Lower lobe of right lung (tissue), 2 donors: Measurements from ENCODE around the gene IQCN. TPM values are rescaled to one million over a fixed set of nuclear protein-coding genes. Genes with fewer than 3 reads are reported as not detected.
A peak's percentile ranks its signal among the peaks of the same experiment; 100 is the strongest.

ENCODE experiments used
- ATAC-seq, 2 donors: fragments of 200-7000 bp; cut with Tn5 transposase; one replicate each; pipeline ENCODE4 v1.9.1; 2020 to 2022; ENCODE audit warnings: mild to moderate bottlenecking in 2 of 2, moderate library complexity in 2 of 2
- DNase-seq: peaks from one replicate; pipeline ENCODE4 v3.0.0-alpha.2; 2020
- H3K27ac ChIP-seq: fragments of 200-600 bp; one replicate; pipeline ENCODE4 v1.8.0; 2022
- H3K27me3 ChIP-seq: fragments of 200-600 bp; one replicate; pipeline ENCODE4 v1.8.0; 2022; ENCODE audit warnings: low read depth
- H3K36me3 ChIP-seq: fragments of 200-600 bp; one replicate; pipeline ENCODE4 v1.8.0; 2022; ENCODE audit warnings: mild to moderate bottlenecking
- H3K4me1 ChIP-seq: fragments of 200-600 bp; one replicate; pipeline ENCODE4 v1.8.0; 2022
- H3K4me3 ChIP-seq: fragments of 200-600 bp; one replicate; pipeline ENCODE4 v1.8.0; 2022; ENCODE audit warnings: mild to moderate bottlenecking
- H3K9me3 ChIP-seq: fragments of 200-600 bp; one replicate; pipeline ENCODE4 v1.8.0; 2022
- intact Hi-C: fragments of 100-400 bp; cut with DNase I; formaldehyde crosslinking; loops from one replicate; pipeline ENCODE4 v1.11.0; 2022
- total RNA-seq: library from RNA; stranded (reverse); fragmentation: NEBNext Ultra II Directional; extraction: Animal tissue kit (Norgen Biotek cat#: 25700); gene quantifications from one replicate; pipeline ENCODE4 v1.2.1, GENCODE V29; 2021
- TF ChIP-seq, protein P1 (sequence below): fragments of 200-600 bp; IDR thresholded peaks from one replicate; pipeline ENCODE4 v1.8.0; 2022; ENCODE audit warnings: antibody characterized with exemption, mild to moderate bottlenecking
- donor health status: DM: no; HTN: yes; CAD: no; lungs with severe emphysema.

IQCN gene
- total RNA-seq, 1 donor from 2014 or later, result 4.1 TPM

DNA sequence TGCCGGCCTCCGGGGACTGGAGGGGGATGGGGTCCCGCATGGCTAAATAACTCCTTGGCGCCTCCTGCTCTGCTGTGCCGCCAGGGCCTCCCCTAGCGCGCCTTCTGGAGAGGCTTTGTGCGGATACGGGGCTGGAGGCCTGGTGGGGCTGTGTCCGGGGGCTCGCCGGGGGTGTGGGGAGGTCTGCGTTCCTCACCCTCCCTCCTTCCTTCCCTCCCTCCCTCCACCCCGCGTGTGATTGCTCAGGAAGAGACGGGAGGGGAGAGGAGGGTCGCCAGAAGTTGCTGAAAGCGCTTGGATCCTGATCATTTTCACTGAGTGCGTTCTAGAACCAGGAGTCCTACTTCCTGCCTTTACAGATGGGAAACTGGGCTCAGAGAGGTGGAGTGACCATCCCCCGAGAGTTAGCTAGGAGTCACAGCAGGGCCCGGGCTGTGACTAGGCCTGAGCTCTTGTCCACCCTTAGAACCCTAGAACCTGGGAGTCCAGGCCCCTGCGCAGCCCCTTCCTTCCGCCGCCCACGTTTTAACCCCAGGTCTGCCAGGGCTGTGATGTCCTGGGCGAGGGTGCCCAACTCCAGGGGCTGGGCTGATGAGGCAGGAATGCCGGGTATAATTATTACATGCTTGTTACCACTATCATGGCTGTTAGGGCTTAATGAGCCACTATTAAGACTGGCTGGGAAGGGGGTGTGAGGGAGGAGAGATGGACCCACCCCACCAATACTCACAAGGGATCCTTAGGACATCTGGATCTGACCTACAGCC, 8.0 kb upstream of the IQCN start:
- no peak for DNase-seq
- intact Hi-C loops, result no loop called here
- peak overlapping the region; percentile 59 for H3K4me3 ChIP-seq

DNA sequence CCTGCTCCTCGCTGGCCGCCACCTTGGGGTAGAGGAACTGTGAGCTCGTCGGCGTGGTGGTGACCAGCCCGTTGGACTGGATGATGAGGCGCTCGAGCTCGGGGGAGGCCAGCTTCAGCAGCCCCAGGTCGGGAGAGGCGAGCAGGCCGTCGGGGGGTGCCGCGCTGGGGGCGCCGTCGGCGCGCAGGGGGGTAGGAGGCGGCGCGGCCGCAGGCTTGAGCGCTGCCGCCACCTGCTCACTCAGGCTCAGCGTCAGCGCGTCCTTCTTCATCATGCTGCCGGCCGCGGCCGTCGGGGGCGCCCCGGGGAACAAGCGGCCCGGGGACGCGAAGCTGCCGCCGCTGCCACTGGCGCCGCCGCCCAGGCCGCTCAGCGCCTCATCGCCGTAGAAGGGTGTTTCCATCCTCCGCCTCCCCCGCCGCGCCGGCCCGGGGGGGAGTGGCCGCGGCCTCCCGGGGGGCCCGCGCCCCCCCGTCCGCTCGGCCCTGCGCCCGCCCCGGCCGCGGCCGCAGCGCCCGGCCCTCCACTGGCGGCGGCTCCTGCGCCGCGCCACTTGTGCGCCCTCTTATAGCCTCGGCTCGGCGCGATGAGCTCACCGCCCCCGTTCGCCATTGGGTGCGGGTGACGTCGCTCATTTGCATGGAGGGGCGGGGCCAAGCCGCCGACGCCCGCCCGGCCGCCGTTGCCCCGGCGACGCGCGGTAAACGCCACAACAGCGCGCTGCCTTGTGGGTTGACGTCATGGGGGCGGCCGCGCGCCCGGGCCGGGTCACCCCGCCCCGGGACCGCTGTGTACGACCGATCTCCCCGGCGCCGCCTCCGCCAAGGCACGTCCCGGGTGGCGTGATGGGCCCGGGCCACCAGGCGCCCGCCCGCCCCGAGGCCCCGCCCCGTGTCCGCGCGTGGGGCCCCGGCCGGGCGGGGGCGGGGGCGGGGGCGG, 7.1 kb upstream of the IQCN start, which contains the start of gene JUND:
Gene JUND (minus strand): TSS at position 541 of the 939 bp plus-strand sequence. CDS start 138 bp downstream, at position 403.
- DNase-seq (peak; percentile 99), ATAC-seq (peak; percentile 78 to 86)
- intact Hi-C loops, result no loop called here
- Histone ChIP-seq H3K9me3 (no peaks in the 10 kb centered on the region), H3K36me3 (peaks cover 27% of the 10 kb centered on the region), H3K27me3 (no peaks in the 10 kb centered on the region), H3K27ac (peak within 1 kb of the TSS; percentile 100), H3K4me1 (peaks cover 40% of the 10 kb centered on the region), H3K4me3 (peak within 1 kb of the TSS; percentile 97)
- TF ChIP-seq, protein P1, sequence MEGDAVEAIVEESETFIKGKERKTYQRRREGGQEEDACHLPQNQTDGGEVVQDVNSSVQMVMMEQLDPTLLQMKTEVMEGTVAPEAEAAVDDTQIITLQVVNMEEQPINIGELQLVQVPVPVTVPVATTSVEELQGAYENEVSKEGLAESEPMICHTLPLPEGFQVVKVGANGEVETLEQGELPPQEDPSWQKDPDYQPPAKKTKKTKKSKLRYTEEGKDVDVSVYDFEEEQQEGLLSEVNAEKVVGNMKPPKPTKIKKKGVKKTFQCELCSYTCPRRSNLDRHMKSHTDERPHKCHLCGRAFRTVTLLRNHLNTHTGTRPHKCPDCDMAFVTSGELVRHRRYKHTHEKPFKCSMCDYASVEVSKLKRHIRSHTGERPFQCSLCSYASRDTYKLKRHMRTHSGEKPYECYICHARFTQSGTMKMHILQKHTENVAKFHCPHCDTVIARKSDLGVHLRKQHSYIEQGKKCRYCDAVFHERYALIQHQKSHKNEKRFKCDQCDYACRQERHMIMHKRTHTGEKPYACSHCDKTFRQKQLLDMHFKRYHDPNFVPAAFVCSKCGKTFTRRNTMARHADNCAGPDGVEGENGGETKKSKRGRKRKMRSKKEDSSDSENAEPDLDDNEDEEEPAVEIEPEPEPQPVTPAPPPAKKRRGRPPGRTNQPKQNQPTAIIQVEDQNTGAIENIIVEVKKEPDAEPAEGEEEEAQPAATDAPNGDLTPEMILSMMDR, result no peak

More for the DNA sequence above, 8.0 kb upstream of the IQCN start:
- no peaks in the 10 kb centered on the region for H3K27me3 ChIP-seq
- ATAC-seq, result peak; percentile 0 to 4
- H3K36me3 ChIP-seq, result peaks cover 22% of the 10 kb centered on the region
- H3K9me3 ChIP-seq, result no peaks in the 10 kb centered on the region
- TF ChIP-seq, protein P1, result no peak
- peak overlapping the region; percentile 100 for H3K27ac ChIP-seq
- peaks cover 35% of the 10 kb centered on the region for H3K4me1 ChIP-seq

DNA sequence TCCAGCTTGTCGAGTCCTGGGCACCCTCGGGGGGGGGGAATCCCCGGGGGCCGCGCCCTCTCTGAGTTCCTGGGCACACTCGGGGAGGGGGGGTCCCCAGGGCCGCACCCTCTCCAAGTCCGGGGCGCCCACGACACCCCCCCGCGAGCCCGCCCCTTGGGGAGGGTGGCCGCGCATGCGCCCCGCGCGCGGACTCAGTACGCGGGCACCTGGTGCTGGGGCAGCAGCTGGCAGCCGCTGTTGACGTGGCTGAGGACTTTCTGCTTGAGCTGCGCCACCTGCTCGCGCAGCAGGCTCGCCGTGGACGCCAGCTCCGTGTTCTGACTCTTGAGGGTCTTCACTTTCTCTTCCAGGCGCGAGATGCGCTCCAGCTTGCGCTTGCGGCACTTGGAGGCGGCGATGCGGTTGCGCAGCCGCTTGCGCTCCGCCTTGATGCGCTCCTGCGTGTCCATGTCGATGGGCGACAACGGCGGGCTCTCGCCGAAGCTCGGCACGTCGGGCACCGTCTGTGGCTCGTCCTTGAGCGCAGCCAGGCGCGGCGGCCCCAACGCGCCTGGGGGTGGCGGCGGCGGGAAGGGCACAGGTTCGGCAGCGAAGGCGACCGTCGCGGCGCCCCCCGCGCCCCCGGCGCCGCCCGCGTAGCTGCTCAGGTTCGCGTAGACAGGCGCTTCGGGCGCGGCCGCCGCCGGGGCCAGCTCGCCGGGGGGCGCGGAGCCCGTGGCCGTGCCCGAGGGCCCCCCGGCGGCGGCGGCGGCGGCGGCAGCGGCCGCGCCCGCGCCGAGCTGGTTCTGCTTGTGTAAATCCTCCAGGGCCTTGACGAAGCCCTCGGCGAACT, 6.2 kb upstream of the IQCN start:
- DNase-seq (peak; percentile 90), ATAC-seq (peak; percentile 37 to 67)
- no peaks in the 10 kb centered on the region for H3K27me3 ChIP-seq
- TF ChIP-seq, protein P1, result no peak
- H3K4me3 ChIP-seq, result peak overlapping the region; percentile 97
- H3K9me3 ChIP-seq, result no peaks in the 10 kb centered on the region
- peak overlapping the region; percentile 100 for H3K27ac ChIP-seq
- intact Hi-C loops, result no loop called here
- H3K36me3 ChIP-seq, result peaks cover 36% of the 10 kb centered on the region
- peaks cover 48% of the 10 kb centered on the region for H3K4me1 ChIP-seq

DNA sequence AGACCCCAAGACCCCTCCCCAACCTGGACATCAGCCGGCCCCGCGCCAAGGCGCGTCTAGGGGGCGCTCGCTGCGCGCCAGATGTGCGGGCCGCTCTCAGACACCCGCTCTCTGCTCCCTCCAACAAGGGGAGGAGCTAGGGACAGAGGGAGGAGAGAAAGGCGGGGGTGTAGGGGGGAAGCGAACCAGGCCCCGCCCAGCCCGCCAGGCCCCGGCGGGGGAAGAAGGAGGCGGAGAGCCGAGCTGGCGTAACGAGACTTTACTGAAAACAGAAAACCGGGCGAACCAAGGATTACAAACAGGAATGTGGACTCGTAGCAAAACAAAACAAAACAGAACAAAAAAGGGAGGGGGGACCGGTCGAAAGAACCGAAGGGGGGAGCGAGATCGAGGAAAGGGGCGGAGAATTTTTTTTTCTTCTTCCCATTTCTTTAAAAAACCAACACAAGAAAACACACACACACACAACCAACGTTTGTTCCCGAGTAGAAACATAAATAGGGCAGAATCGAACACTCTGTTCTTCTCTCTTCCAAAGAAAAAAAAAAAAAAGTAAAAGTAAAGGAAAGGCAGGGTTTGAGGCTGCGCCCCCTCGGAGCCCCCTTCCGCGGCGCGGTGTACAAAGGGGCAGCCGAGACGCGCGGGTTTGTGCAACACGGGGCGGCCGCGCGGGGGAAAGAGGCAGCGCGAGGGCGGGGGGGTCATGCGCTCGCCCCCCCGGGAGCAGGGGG, 5.4 kb upstream of the IQCN start:
- peak; percentile 70 to 77 for ATAC-seq
- TF ChIP-seq, protein P1, result peak; percentile 31
- intact Hi-C loops, result loop anchor here (10.0 kb wide), 1 partner anchor 45 kb away; the partner anchor contains the start of gene LSM4
- Histone ChIP-seq H3K36me3 (peaks cover 42% of the 10 kb centered on the region), H3K27me3 (no peaks in the 10 kb centered on the region), H3K4me3 (peak overlapping the region; percentile 97), H3K4me1 (peaks cover 55% of the 10 kb centered on the region), H3K9me3 (no peaks in the 10 kb centered on the region), H3K27ac (peak overlapping the region; percentile 100)
- peak; percentile 94 for DNase-seq
